Measurements from ENCODE around the gene IGSF3.

IGSF3 gene

GRCh38 chr1:116667575-116668105, at the start of gene IGSF3:
IGSF3 (minus strand) TSS chr1:116667733; CDS start chr1:116666326, 1,407 bp downstream.
- peak; percentile 67 to 72 for DNase-seq

- no peak for DNase-seq
Observed at GRCh38 chr1:116717318-116717717, 49.8 kb upstream of the IGSF3 start.

GRCh38 chr1:116716391-116716790, 48.9 kb upstream of the IGSF3 start:
- no peak for DNase-seq

DNA sequence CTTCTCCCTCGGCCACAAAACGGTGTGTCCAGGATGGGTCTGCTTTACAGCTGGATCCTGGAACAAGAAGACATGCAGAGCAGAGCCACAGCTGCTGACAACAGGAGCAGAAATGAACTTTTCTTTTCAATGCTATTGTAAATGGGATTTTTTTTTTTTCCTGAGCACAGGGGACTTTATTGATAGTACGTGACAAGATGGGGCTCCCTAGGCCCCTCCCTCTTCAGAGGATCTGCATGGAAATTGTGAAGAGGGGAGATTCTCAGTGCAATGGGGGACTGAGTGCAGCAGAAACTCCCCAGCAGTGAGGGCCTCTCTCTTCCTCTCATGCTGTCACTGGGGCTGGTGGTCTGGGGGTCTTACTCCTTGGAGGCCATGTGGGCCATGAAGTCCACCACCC, 45.9 kb upstream of the IGSF3 start:
- DNase-seq, result no peak

DNA sequence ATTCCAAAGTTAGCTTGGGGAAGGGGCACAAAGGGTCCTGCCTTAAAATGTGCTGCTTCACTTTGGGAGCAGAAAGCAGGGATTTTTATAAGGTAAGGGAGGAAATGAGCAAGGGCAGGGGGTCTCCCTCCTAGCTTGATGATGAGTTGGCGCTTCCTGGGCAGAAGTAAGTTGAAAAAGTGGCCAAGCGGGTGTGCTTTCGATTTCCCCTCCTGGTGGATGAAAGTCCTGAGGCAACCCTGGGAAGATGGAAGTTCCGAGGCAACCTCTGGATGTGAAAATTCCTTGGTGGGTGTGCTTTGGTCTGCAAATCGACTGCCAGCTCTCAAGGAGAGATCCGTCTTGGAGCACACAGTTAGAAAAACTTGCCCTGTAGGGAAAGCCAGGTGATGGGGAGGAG, 45.0 kb upstream of the IGSF3 start:
- no peak for DNase-seq

DNA sequence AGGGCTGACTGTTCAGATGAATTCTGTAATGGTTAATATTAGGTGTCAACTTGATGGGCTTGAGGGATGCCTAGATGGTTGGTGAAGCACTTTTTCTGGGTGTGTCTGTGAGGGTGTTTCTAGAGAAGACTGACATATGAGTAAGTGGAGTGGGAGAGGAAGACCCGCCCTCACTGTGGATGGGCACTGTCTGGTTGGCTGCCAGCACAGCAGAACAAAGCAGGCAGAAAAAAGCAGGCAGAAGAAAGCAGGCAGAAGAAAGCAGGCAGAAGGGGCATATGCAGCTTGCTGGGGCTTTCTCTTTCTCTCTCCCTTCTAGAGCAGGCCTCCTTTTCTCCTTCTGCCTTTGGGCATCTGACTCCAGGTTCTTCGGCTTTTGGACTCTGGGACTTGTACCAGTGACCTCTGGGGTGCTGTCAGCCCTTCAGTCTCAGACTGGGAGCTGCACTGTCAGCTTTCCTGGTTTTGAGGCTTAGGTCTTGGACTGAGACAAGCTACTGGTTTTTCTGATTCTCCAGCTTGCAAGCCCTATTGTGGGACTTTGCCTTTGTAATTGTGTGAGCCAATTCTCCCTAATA, 43.8 kb upstream of the IGSF3 start:
- DNase-seq, result peak; percentile 27 to 35

- no peak for DNase-seq
Observed at GRCh38 chr1:116710420-116711262, 43.1 kb upstream of the IGSF3 start.

- DNase-seq, result no peak
Observed at GRCh38 chr1:116709666-116710167, 42.2 kb upstream of the IGSF3 start.

DNA sequence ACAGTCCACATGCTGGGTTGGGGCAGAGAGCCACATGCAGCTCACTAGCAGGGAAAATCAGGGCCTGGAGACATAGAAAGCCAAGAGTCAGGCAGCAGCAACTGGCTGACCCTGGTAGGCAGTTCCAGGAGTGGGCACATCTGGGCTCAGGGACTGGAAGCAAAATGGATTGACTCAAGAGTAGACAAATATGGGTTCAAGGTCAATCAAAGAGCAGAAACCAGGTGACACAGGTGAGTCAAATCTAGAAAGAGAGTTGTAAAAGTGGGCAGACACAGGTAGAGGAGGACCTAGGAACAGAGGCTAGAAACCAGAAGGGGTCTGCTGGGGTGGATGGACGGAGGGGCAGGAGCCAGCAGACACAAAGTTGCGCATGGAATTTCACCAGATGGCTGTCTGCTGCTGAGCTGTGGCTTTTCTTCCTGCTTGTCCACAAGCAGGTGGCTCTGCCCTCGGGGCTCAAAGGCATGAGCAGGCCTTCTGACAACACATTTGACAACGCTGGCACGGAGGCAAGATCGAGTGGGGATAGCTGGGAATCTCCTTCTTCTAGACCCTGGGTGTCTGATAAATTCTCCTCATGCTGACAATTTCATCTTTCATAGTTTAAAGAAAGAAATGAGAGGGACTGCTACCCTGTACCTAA, 40.8 kb upstream of the IGSF3 start:
- DNase-seq, result no peak

- no peak for DNase-seq
Observed at GRCh38 chr1:116706841-116707240, 39.3 kb upstream of the IGSF3 start.

DNA sequence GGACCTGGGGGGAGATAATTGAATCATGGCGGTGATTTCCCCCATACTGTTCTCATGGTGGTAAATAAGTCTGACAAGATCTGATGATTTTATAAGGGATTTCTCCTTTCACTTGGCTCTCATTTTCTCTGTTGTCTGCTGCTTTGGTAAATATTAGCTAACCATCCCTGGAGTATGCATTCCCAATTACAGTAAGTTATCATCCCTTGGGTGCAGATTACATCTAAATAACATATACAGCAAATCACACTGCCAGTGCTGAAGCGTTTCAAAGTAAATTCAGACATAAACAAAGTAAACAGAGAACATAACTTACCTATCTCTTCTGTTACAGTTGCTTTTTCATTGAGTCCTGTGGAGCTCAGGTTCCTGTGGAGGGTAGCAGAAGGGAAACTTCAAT, 38.6 kb upstream of the IGSF3 start:
- no peak for DNase-seq

DNA sequence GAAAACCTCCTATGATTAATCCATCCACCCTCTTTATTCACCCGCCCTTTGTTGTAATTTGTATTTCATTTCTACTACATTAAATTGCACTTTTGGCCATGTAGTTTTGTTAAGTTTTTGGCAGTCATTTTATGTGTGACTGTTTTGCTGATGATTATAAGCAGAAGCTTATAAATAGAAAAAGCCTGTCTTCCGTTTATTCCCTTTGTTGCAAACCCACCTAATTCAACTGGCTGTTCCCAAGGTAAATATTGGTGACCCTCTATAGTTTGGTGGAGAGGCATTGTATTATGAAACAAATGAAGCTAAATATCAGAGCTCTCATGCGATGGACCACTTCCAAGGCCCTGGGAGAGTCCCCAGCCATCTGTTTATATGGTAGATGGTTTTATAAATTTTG, 36.7 kb upstream of the IGSF3 start:
- no peak for DNase-seq

- DNase-seq, result no peak
Observed at GRCh38 chr1:116699605-116700004, 32.1 kb upstream of the IGSF3 start.

DNA sequence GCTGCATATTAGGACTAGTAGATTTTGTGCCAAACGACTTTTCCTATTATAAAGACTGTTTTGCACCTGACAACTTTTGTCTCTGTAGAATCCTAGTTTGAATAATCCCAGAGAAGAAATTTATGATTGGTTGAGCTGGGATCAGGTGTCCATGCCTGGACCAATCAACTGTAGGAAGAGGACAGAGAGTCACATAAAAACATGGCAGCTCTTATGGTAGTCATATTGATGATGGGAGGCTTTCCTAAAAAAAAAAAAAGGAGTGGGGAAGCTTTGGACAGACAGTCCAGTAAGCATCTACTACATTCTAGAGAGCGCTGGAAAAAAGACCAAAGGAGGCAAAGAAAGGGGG, 30.7 kb upstream of the IGSF3 start:
- DNase-seq, result no peak

GRCh38 chr1:116697548-116698243, 30.2 kb upstream of the IGSF3 start:
- DNase-seq, result no peak

- no peak for DNase-seq
Observed at GRCh38 chr1:116694524-116694923, 27.0 kb upstream of the IGSF3 start.

DNA sequence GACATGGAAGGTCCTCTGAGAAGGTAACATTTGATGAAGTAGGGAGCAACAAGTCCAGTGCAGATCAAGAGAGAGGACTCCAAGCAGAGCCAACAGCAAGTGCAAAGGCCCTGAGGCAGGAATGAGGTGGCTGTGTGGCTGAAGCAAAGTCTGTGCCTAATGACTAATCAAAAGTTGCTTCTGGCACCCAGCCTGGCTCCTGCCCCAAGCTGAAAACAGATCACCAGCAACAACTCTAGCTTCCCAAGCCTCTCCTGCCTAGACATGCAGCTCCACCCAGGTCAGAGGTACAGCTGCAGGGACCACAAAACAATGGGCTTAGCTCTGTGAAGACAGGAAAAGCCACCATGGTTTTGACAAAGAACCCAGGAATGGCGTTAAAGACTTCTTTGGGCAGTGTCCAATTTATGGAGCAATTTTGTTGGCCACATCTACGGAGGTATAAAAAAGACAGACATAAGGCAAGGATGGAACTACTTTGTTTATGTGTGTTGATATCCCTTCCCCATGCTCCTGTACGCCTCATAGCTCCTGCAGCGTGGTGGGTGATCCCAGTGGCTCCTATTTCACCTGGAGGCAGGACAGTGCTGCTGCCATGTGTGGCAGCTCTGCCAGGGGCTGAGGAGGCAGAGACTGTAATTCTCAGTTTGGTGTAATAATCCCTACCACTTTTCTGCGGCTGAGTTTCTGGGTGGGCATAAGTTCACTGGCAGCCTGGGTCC, 26.4 kb upstream of the IGSF3 start:
- DNase-seq, result no peak

GRCh38 chr1:116692879-116693278, 25.3 kb upstream of the IGSF3 start:
- DNase-seq, result no peak

DNA sequence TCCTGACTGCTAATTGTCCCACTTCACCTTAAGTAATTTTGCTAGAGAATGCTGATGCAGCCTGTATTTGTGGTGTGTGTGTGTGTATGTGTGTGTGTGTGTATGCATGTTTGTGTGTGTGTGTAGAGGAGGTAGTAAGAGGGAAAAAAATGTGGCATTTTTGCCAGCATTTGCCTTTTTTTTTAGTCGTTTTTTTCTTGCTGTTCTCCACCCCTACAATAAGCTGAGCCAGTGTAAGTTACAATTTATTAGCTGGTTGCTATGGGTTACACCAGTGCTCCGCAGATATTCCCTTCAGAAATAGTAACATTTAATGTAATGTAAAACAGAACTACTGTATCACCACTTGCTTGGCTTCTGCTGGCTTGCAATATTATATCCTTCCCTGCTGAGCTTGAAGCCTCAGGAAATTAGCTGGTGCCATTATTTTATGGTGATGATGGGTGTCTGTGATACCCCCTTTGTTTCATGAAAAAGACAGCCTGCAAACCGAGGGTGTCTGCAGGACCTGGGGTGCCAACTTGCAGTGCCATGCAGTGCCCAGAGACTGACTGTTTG, 23.4 kb upstream of the IGSF3 start:
- DNase-seq, result no peak

DNA sequence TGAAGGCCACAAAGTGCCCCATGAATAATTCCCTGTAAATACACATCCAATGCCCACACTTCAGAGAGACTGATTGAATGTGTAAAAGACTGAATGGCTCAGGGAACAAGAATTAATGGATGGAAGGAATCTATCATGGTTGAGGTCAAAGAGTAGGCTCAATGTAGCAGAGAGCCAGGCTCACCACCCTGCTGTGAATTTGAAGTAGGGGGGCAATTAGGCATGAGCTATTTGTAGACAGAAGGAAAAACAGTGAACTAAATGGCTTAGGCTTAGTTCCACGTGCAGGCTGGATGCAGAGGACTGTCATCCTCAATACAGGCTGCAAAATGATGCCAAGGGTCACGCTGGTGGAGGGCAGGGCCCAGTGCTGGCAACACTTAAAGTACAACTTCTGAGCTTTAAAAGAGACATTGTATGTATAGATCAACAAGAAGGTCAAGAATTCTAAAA, 22.9 kb upstream of the IGSF3 start:
- DNase-seq, result no peak

DNA sequence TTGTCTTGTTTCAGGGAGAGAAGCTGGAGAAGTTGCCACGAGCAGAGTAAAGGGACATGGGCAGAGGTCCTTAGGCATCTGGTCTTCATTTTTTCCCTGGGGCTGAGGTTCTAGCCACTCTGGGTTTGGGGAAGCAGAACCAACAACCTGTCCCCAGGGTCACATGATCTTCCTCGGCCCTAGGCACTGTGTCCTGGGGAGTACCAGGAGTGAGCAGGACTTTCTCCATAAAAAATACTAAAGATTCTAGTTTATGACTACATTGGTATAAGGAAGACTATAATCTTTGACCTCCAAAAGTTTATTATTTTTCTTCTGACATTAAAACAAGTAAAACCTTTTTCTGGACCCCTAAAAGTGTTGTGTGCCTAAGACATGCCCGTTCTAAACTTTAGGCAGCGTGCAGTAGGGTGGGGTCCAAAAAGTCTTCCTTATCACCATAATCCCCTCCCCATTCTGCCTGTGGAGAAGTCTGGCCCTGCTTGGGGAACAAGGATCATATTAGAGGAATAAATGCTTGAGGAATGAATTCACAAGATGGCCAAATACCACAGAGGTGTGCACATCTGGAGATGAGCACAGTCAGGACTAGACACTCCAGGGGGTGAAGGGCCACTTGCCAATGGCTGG, 19.3 kb upstream of the IGSF3 start:
- DNase-seq, result no peak

All from activated CD4-positive, alpha-beta T cell treated with anti-CD3 and anti-CD28 coated beads, Interleukin-2, amount 50 U/mL, for 48 hours (primary cell).